Stimulated activated naive CD8-positive, alpha-beta T cell treated with anti-CD3 and anti-CD28 coated beads, Interleukin-15, Interleukin-2, amounts not matched to agents 100 U/mL and 50 U/mL, for 24 hours (primary cell): ENCODE results near the gene PRAMEF9.
"Not testable (repeated sequence)": the region's sequence is repeated elsewhere in the genome, so short reads cannot be mapped to it uniquely, and the experiment has no call there.

Source experiments
- ATAC-seq: fragments of 150-1000 bp; cut with Tn5 transposase; one replicate; pipeline ENCODE4 v1.10.0; 2021
- DNase-seq: peaks from one replicate; pipeline ENCODE4 v3.0.0; 2021

The PRAMEF9 gene

GRCh38 chr1:13171548-13171947 is at the start of gene PRAMEF9:
Gene PRAMEF9, plus strand, starts transcription at chr1:13171848. Its CDS starts 3,433 bp downstream, at chr1:13175281.
- not testable (repeated sequence) for ATAC-seq, DNase-seq

- not testable (repeated sequence) for ATAC-seq, DNase-seq
Observed at GRCh38 chr1:13155909-13156308, 15.7 kb upstream of the PRAMEF9 start, which contains the start of gene PRAMEF26. Gene PRAMEF26, minus strand, starts transcription at chr1:13156009. Its CDS starts 2,914 bp downstream, at chr1:13153095.

GRCh38 chr1:13165531-13165930 is 6.1 kb upstream of the PRAMEF9 start, which contains the start of gene HNRNPCL4:
Gene HNRNPCL4, minus strand, starts transcription at chr1:13165631. Its CDS starts 164 bp downstream, at chr1:13165467.
- ATAC-seq = not testable (repeated sequence)

GRCh38 chr1:13201309-13201708 is 29.7 kb downstream of the PRAMEF9 start, which contains the start of gene PRAMEF13:
Gene PRAMEF13, minus strand, starts transcription at chr1:13201409. Its CDS starts 1,820 bp downstream, at chr1:13199589.
- DNase-seq, ATAC-seq: not testable (repeated sequence)

More at GRCh38 chr1:13165531-13165930, 6.1 kb upstream of the PRAMEF9 start, which contains the start of gene HNRNPCL4:
- not testable (repeated sequence) for DNase-seq

GRCh38 chr1:13208712-13209111 is 37.1 kb downstream of the PRAMEF9 start:
- DNase-seq, ATAC-seq: not testable (repeated sequence)

GRCh38 chr1:13216619-13217018 is 45.0 kb downstream of the PRAMEF9 start:
- not testable (repeated sequence) for DNase-seq

GRCh38 chr1:13219203-13219602 is 47.6 kb downstream of the PRAMEF9 start:
- not testable (repeated sequence) for DNase-seq, ATAC-seq

More at GRCh38 chr1:13216619-13217018, 45.0 kb downstream of the PRAMEF9 start:
- not testable (repeated sequence) for ATAC-seq

- DNase-seq, ATAC-seq: not testable (repeated sequence)
Observed at GRCh38 chr1:13222788-13223187, 51.1 kb downstream of the PRAMEF9 start.

GRCh38 chr1:13224480-13225060 is 52.9 kb downstream of the PRAMEF9 start:
- ATAC-seq (no peak), DNase-seq (no peak)

- ATAC-seq = peak; percentile 10
- not testable (repeated sequence) for DNase-seq
Observed at GRCh38 chr1:13225675-13226204, 54.1 kb downstream of the PRAMEF9 start, which contains the start of gene PRAMEF18. Gene PRAMEF18, minus strand, starts transcription at chr1:13226154. Its CDS starts 48 bp downstream, at chr1:13226106.

GRCh38 chr1:13227271-13228055 is 55.8 kb downstream of the PRAMEF9 start:
- ATAC-seq, DNase-seq: not testable (repeated sequence)

GRCh38 chr1:13228343-13228781 is 56.7 kb downstream of the PRAMEF9 start:
- ATAC-seq = no peak

More at GRCh38 chr1:13228343-13228781, 56.7 kb downstream of the PRAMEF9 start:
- DNase-seq = peak; percentile 61
